GM13977 (cell line): ENCODE results near the gene CLCN2.

Experiments used
- DNase-seq: peaks from one replicate; pipeline ENCODE4 v3.0.0; 2012; ENCODE audit warnings: low spot score
- CTCF ChIP-seq: IDR thresholded peaks from 2 replicates; pipeline ENCODE4 v1.5.1; 2012; ENCODE audit warnings: mild to moderate bottlenecking, control low read depth; ENCODE audit not compliant: insufficient read depth; ENCODE audit errors: extremely low read depth, missing control alignments
- in situ Hi-C: fragments of 300-500 bp; cut with MboI; formaldehyde crosslinking; loops from one replicate; pipeline ENCODE4 v1.12.0; 2022; ENCODE audit warnings: low sequenced_read_pairs, low pct_unique_long_range_greater_than_20kb, mixed read lengths, inconsistent platforms; ENCODE audit not compliant: unreplicated experiment

CLCN2 gene

DNA sequence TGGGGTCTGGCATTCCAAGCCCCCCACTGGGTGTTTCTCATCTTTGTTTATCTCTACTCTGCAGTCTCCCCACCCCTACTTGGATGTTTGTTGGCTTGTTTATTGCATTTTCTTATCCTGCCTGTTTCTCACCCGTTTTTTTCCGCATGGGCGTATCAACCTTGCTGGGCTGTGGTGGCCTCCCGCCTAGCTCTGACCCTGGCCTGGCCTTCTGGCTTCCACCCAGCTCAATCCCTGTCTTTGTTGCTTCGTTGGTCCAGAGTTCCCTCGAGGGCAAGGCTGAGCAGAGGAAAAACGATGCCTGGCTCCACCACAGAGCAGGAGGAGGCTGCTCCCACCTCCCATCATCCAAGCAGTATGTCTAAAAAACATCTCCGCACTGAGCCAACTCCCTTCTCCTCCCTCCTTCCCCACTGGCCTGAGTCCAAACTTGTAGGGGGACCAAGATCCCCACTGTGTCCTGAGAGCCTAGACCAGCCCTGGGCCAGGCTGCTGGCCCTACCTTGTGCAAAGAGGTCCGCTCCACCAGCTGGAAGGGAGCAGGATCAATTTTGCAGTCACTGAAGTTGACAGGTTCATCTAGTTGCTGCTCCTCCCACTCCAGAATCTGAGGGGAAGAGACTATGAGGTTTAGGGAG is 9.8 kb downstream of the CLCN2 start:
- no peak for DNase-seq
- no peak for TF ChIP-seq CTCF
- in situ Hi-C loops, result no loop called here

- in situ Hi-C loops, result no loop called here
- no peak for TF ChIP-seq CTCF
These were observed 10.8 kb downstream of the CLCN2 start for GRCh38 chr3:184350618-184351017.

GRCh38 chr3:184349563-184350470 is 11.6 kb downstream of the CLCN2 start:
- no peak for DNase-seq
- TF ChIP-seq CTCF, result no peak
- in situ Hi-C loops, result no loop called here

More at GRCh38 chr3:184350618-184351017, 10.8 kb downstream of the CLCN2 start:
- DNase-seq, result no peak

DNA sequence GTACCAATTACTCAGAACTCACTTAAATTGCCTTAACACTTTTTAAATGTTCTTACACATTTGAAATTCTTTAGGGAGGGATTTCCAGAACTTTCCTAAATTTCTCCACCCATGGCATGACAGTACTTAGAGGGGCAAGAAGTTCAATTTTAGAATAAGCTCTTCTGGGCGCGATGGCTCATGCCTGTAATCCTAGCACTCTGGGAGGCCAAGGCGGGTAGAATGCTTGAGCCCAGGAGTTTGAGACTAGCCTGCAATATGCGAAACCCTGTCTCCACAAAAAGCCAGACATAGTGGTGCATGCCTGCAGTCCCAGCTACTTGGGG is 13.4 kb downstream of the CLCN2 start:
- TF ChIP-seq CTCF, result no peak
- DNase-seq, result no peak
- in situ Hi-C loops, result no loop called here

DNA sequence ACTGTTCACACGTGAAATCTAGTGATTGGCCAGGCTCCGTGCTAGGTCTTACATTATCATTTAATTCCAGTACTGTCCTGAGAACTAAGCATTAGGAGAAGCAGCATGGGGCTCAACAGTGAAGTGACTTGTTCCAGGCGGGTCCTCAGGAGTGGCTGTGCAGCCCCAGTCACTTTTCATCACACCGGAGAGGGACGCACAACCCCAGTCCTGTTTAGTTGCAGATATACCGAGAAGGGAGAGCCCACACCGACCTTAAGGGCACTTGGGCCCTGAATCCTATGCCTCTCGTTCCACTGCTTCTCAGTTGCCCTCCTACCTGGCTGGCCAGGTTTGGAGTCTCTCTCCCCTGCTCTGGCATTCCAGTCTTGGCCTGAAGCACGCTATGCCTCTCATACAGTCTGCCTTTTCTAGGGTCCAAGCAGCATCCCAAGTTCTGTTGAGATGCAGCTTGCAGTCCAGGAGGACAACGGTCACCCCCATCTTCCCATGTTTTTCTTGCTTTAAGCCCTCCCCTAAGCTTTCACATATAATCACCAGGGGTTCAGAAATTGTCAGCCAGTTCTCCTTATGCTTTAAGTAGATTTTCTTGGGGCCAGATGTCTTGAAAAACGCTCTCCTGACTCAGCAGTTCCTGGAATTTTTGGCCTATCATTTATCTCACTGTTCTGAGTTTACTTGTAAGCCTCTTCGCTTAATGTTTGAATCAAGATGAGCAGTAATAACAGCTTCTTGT is 13.9 kb downstream of the CLCN2 start:
- TF ChIP-seq CTCF, result no peak
- in situ Hi-C loops, result no loop called here
- DNase-seq, result no peak

DNA sequence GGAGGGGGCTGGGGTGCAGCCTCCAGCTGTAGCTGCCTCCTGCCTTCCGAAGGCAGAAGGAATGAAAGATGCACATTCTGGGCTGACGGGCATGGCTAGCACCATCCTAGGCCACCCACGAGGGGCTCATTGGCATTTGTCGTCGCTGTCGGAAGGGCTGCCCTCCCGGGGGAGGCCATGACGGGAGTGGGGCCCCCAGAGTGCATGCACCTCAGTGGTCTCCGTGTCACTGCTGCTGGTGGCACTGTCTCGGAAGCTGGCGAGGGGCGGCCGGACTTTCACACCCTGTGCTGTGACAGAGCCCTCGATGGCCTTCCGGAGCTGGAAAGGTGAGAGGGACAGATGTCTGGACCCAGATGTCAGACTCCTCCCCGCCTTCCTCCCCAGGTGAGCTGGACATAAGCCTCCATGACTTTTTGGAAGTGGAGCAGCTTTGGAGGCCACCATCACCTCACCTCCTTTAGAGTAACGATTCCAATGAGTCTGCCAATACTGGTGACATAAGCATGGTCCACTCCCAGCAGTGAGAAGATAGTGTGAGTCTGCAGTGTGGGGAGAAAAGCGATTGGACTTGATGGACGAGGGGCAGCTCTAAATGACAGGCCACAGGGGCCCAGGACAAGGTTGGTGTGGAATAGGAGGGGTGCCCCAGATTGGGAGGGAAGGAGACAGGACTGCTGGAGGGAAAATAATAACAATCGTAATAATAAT is 14.8 kb downstream of the CLCN2 start:
- in situ Hi-C loops, result no loop called here
- DNase-seq, result no peak

More for the DNA sequence above, 14.8 kb downstream of the CLCN2 start:
- TF ChIP-seq CTCF, result no peak
